Measurements from ENCODE around the gene CNOT1.

- no peak for TF ChIP-seq TAF1 (IDR thresholded peaks at IDR 0.05; ENCODE audit: borderline replicate concordance, low read depth, low read length)
- no peak for TF ChIP-seq EZH2 (IDR thresholded peaks at IDR 0.05; ENCODE audit: borderline replicate concordance, control insufficient read depth, low read depth, low read length)
- no peak for TF ChIP-seq NFXL1 (IDR thresholded peaks at IDR 0.05; ENCODE audit: borderline replicate concordance)
- no peak for TF ChIP-seq SP1 (IDR thresholded peaks at IDR 0.05; ENCODE audit: low read depth, low read length)
- TF ChIP-seq, protein P1, sequence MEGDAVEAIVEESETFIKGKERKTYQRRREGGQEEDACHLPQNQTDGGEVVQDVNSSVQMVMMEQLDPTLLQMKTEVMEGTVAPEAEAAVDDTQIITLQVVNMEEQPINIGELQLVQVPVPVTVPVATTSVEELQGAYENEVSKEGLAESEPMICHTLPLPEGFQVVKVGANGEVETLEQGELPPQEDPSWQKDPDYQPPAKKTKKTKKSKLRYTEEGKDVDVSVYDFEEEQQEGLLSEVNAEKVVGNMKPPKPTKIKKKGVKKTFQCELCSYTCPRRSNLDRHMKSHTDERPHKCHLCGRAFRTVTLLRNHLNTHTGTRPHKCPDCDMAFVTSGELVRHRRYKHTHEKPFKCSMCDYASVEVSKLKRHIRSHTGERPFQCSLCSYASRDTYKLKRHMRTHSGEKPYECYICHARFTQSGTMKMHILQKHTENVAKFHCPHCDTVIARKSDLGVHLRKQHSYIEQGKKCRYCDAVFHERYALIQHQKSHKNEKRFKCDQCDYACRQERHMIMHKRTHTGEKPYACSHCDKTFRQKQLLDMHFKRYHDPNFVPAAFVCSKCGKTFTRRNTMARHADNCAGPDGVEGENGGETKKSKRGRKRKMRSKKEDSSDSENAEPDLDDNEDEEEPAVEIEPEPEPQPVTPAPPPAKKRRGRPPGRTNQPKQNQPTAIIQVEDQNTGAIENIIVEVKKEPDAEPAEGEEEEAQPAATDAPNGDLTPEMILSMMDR (IDR thresholded peaks at IDR 0.05 in 2 of 3, conservative IDR thresholded peaks at IDR 0.05 in 1 of 3; ENCODE audit: control insufficient read depth in 2 of 3, extremely low read depth in 1 of 3, insufficient read depth in 1 of 3, low read depth in 3 of 3, low read length in 3 of 3): no peak
- TF ChIP-seq SREBF2 (IDR thresholded peaks at IDR 0.05; ENCODE audit: low read length): no peak
- no peak for TF ChIP-seq SIN3A (IDR thresholded peaks at IDR 0.05; ENCODE audit: low read depth, low read length)
- TF ChIP-seq, protein P2, sequence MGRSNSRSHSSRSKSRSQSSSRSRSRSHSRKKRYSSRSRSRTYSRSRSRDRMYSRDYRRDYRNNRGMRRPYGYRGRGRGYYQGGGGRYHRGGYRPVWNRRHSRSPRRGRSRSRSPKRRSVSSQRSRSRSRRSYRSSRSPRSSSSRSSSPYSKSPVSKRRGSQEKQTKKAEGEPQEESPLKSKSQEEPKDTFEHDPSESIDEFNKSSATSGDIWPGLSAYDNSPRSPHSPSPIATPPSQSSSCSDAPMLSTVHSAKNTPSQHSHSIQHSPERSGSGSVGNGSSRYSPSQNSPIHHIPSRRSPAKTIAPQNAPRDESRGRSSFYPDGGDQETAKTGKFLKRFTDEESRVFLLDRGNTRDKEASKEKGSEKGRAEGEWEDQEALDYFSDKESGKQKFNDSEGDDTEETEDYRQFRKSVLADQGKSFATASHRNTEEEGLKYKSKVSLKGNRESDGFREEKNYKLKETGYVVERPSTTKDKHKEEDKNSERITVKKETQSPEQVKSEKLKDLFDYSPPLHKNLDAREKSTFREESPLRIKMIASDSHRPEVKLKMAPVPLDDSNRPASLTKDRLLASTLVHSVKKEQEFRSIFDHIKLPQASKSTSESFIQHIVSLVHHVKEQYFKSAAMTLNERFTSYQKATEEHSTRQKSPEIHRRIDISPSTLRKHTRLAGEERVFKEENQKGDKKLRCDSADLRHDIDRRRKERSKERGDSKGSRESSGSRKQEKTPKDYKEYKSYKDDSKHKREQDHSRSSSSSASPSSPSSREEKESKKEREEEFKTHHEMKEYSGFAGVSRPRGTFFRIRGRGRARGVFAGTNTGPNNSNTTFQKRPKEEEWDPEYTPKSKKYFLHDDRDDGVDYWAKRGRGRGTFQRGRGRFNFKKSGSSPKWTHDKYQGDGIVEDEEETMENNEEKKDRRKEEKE (IDR thresholded peaks at IDR 0.05): no peak
- TF ChIP-seq ESRRA (IDR thresholded peaks at IDR 0.05; ENCODE audit: low read length): no peak
- TF ChIP-seq YY1 (IDR thresholded peaks at IDR 0.05; ENCODE audit: low read depth, low read length): no peak
- TF ChIP-seq JUND (IDR thresholded peaks at IDR 0.05; ENCODE audit: low read depth, low read length): no peak
- no peak for TF ChIP-seq ZBED1 (IDR thresholded peaks at IDR 0.05; ENCODE audit: borderline replicate concordance)
Observed at GRCh38 chr16:58670946-58671583, 41.4 kb upstream of the CNOT1 start.
